ENCODE results near the gene CEP112. TPM values are rescaled to one million over a fixed set of nuclear protein-coding genes. Genes with fewer than 3 reads are reported as not detected.
"Not testable (repeated sequence)": the region's sequence is repeated elsewhere in the genome, so short reads cannot be mapped to it uniquely, and the experiment has no call there.

The CEP112 gene
- total and polyA plus RNA-seq, 7 donors: 4.5 to 19.4 (median 9.7) TPM

DNA sequence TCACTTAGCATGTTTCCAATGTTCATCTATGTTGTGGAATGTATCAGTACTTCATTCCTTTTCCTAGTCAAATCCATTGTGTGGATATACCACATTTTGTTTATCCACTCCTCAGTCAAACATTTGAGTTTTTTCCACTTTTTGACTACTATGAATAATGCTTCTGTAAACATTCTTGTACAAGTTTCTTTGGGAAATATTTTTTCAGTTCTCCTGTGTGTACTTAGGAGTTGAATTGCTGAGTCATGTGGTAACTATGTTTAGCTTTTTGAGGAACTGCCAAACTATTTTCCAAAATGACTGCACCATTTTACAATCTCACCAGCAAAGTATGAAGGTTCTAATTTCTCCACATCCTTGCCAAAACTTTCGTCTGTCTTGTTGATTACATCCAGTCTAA, 406.8 kb downstream of the CEP112 start:
- no peaks in the 10 kb centered on the region for H3K36me3 ChIP-seq (ENCODE audit: insufficient read depth in 1 of 2, low read depth in 1 of 2)
- no peak overlapping the region for H3K4me3 ChIP-seq
- no peaks in the 10 kb centered on the region for H3K9me3 ChIP-seq
- ATAC-seq (peak; percentile 58 to 73 (median 70)), DNase-seq (no peak)
- intact Hi-C loops (cut with DNase I): loop anchor here in 1 of 2 donors (10.0 kb wide), 1 partner anchor 220 kb away; the partner anchor contains the start of gene AXIN2
- H3K27ac ChIP-seq: peak overlapping the region; percentile 59
- H3K4me1 ChIP-seq: peaks cover 18% of the 10 kb centered on the region
- WGBS, 3 donors: 0 to 3% (median 0%) methylated on average over 1 of the region's 1 CpG
- no peaks in the 10 kb centered on the region for H3K27me3 ChIP-seq (ENCODE audit: insufficient read depth in 3 of 3, low read length in 2 of 3)
- TF ChIP-seq, protein P1, sequence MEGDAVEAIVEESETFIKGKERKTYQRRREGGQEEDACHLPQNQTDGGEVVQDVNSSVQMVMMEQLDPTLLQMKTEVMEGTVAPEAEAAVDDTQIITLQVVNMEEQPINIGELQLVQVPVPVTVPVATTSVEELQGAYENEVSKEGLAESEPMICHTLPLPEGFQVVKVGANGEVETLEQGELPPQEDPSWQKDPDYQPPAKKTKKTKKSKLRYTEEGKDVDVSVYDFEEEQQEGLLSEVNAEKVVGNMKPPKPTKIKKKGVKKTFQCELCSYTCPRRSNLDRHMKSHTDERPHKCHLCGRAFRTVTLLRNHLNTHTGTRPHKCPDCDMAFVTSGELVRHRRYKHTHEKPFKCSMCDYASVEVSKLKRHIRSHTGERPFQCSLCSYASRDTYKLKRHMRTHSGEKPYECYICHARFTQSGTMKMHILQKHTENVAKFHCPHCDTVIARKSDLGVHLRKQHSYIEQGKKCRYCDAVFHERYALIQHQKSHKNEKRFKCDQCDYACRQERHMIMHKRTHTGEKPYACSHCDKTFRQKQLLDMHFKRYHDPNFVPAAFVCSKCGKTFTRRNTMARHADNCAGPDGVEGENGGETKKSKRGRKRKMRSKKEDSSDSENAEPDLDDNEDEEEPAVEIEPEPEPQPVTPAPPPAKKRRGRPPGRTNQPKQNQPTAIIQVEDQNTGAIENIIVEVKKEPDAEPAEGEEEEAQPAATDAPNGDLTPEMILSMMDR (IDR thresholded peaks at IDR 0.05): no peak

DNA sequence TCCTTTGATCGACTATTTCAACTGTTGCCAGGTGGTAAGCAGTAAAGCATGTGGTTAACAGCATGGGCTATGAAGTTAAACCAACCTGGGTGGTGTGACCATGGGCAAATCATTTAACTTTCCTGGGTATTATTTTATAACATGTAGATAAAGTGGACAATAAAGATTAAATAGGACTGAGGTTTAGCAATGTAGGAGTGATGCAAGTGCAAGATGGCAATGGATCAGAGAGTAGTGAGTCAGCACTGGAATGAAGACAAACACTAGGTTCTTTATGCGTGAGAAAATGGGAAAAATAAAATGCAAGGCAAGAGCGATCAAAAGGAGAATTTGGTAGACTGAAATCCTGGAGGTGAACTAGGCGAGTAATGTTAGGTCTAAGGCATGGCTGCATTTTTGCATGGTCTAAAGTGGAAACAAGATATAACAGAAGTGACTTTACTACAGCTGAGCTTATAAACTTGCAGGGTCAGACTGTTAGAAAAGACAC, 408.0 kb downstream of the CEP112 start:
- no peaks in the 10 kb centered on the region for H3K27me3 ChIP-seq (ENCODE audit: insufficient read depth in 3 of 3, low read length in 2 of 3)
- peak in 1 of 4 donors; percentile 35 for ATAC-seq
- H3K27ac ChIP-seq: no peak overlapping the region
- DNase-seq: no peak
- H3K4me1 ChIP-seq: peaks cover 18% of the 10 kb centered on the region
- no peaks in the 10 kb centered on the region for H3K36me3 ChIP-seq (ENCODE audit: insufficient read depth in 1 of 2, low read depth in 1 of 2)
- no peaks in the 10 kb centered on the region for H3K9me3 ChIP-seq
- intact Hi-C loops (cut with DNase I): loop anchor here in 1 of 2 donors (10.0 kb wide), 1 partner anchor 219 kb away; the partner anchor contains the start of gene AXIN2
- 76 to 85% (median 78%) methylated on average over 4 of the region's 4 CpGs for WGBS, 3 donors
- TF ChIP-seq, protein P1 (IDR thresholded peaks at IDR 0.05): no peak
- H3K4me3 ChIP-seq: no peak overlapping the region

DNA sequence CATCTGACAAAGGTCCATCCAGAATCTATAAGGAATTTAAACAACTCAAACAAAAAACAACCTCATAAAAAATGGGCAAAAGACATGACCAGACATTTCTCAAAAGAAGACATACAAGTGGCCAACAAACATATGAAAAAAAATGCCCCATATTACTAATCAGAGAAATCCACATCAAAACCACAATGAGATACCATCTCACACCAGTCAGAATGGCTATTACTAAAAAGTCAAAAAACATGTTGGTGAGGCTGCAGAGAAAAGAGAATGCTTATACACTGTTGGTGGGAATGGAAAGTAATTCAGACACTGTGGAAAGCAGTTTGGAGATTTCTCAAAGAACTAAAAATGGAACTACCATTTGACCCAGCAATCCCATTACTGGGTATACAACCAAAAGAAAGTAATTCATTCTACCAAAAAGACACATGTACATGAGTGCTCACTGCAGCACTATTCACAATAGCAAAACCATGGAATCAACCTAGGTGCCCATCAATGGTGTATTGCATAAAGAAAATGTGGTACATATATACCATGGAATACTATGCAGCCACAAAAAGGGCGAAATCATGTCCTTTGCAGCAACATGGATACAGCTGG, 409.7 kb downstream of the CEP112 start:
- not testable (repeated sequence) for DNase-seq; H3K27me3 ChIP-seq (ENCODE audit: insufficient read depth in 3 of 3, low read length in 2 of 3); H3K36me3 ChIP-seq (ENCODE audit: insufficient read depth in 1 of 2, low read depth in 1 of 2); ATAC-seq; H3K27ac ChIP-seq; H3K9me3 ChIP-seq; H3K4me3 ChIP-seq
- peaks cover 18% of the 10 kb centered on the region for H3K4me1 ChIP-seq
- intact Hi-C loops (cut with DNase I): loop anchor here in 1 of 2 donors (10.0 kb wide), 1 partner anchor 217 kb away; the partner anchor contains the start of gene AXIN2
- 23 to 56% (median 48%) methylated on average over 1 of the region's 1 CpG for WGBS, 3 donors

DNA sequence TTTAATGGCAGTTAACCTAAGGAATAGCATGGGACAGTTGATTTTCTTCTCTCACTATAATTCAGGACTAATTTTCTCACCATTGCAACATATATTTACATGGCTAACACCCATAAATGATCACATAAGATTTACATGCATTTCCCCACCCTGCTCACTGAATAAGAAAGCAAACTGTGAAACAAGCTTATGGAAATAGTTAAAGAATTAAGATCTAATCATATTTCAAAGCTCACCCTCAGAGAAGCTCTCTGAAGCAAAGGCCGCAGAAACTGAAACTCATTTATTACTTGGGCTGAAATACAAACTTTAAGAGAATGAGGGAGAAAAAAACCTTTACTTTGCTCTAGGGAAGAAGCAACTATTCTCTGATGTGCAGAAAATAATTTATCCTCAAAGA, 411.8 kb downstream of the CEP112 start:
- TF ChIP-seq, protein P1 (IDR thresholded peaks at IDR 0.05): no peak
- WGBS, 3 donors: 89 to 96% (median 91%) methylated on average over 1 of the region's 1 CpG
- intact Hi-C loops (cut with DNase I): loop anchor here in 1 of 2 donors (10.0 kb wide), 1 partner anchor 215 kb away; the partner anchor contains the start of gene AXIN2

DNA sequence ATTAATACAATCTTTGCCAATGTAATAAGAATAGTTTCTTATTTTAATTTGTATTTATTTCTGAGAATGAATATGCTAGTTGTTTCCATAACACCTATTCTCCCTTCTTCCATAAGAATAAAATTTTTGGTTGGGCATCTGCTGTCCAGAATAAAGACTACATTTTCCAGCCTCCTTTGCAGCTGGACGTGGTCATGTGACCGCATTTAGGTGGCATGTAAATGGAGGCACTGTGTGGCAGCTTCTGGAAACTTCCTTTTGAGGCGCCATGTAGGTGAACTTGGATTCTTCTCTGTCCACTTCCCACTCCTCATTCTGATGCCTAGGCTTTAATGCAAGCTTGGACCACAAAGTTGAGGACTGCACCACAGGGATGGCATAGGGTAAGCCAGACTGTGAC, 415.0 kb downstream of the CEP112 start:
- 67 to 82% (median 77%) methylated on average over 3 of the region's 3 CpGs for WGBS, 3 donors
- ATAC-seq: no peak
- H3K27me3 ChIP-seq (ENCODE audit: insufficient read depth in 3 of 3, low read length in 2 of 3): no peaks in the 10 kb centered on the region
- H3K4me3 ChIP-seq: no peak overlapping the region
- H3K9me3 ChIP-seq: no peaks in the 10 kb centered on the region
- intact Hi-C loops (cut with DNase I): no loop called here
- H3K36me3 ChIP-seq (ENCODE audit: insufficient read depth in 1 of 2, low read depth in 1 of 2): no peaks in the 10 kb centered on the region
- TF ChIP-seq, protein P1 (IDR thresholded peaks at IDR 0.05): no peak
- no peak for DNase-seq
- H3K27ac ChIP-seq: no peak overlapping the region
- H3K4me1 ChIP-seq: no peaks in the 10 kb centered on the region

More for the DNA sequence above, 411.8 kb downstream of the CEP112 start:
- no peaks in the 10 kb centered on the region for H3K36me3 ChIP-seq (ENCODE audit: insufficient read depth in 1 of 2, low read depth in 1 of 2)
- ATAC-seq: no peak
- no peaks in the 10 kb centered on the region for H3K27me3 ChIP-seq (ENCODE audit: insufficient read depth in 3 of 3, low read length in 2 of 3)
- H3K27ac ChIP-seq: no peak overlapping the region
- no peak overlapping the region for H3K4me3 ChIP-seq
- DNase-seq: no peak
- H3K4me1 ChIP-seq: peaks cover 14% of the 10 kb centered on the region
- no peaks in the 10 kb centered on the region for H3K9me3 ChIP-seq
